Liver (tissue), 9 donors: ENCODE measurements around the gene ZMYND11. TPM values are rescaled to one million over a fixed set of nuclear protein-coding genes. Genes with fewer than 3 reads are reported as not detected.

Experiments
- DNase-seq: peaks from one replicate; pipeline ENCODE4 v3.0.0-alpha.2; 2017; ENCODE audit warnings: low spot score
- H3K27ac ChIP-seq, 2 donors: one replicate each; pipeline ENCODE4 v1.7.0; 2013; ENCODE audit warnings: inconsistent platforms in 2 of 2, low read length in 2 of 2, control low read depth in 1 of 2, low read depth in 1 of 2, mild to moderate bottlenecking in 1 of 2
- H3K27me3 ChIP-seq, 4 donors: one replicate each; pipeline versions ENCODE4 v1.6.1 to v1.7.0; 2013; ENCODE audit warnings: low read length in 3 of 4, inconsistent platforms in 1 of 4, mild to moderate bottlenecking in 1 of 4, moderate library complexity in 1 of 4; ENCODE audit not compliant: control insufficient read depth in 4 of 4, insufficient read depth in 4 of 4
- H3K36me3 ChIP-seq, 4 donors: one replicate each; pipeline versions ENCODE4 v1.6.1 to v1.7.0; 2013; ENCODE audit warnings: low read length in 3 of 4, mild to moderate bottlenecking in 3 of 4, low read depth in 1 of 4, moderate library complexity in 1 of 4; ENCODE audit not compliant: control insufficient read depth in 4 of 4, insufficient read depth in 3 of 4
- H3K4me1 ChIP-seq, 4 donors: one replicate each; pipeline versions ENCODE4 v1.6.1 to v1.7.0; 2013; ENCODE audit warnings: low read length in 3 of 4, mild to moderate bottlenecking in 3 of 4, moderate library complexity in 1 of 4; ENCODE audit not compliant: control insufficient read depth in 4 of 4, insufficient read depth in 4 of 4
- H3K4me3 ChIP-seq, 3 donors: one replicate each; pipeline versions ENCODE4 v1.6.1 to v1.7.0; 2013; ENCODE audit warnings: low read length in 3 of 3, control low read depth in 1 of 3, low read depth in 1 of 3, mild to moderate bottlenecking in 1 of 3
- H3K9ac ChIP-seq, 2 donors: one replicate each; pipeline ENCODE4 v1.7.0; 2013; ENCODE audit warnings: low read length in 2 of 2, mild to moderate bottlenecking in 2 of 2, moderate library complexity in 2 of 2, control low read depth in 1 of 2, low read depth in 1 of 2
- H3K9me3 ChIP-seq, 4 donors: one replicate each; pipeline versions ENCODE4 v1.6.1 to v1.7.0; 2013; ENCODE audit warnings: low read length in 3 of 4; ENCODE audit not compliant: control insufficient read depth in 4 of 4
- CTCF ChIP-seq: fragments of 150-350 bp; IDR thresholded peaks from 2 replicates; pipeline ENCODE4 v1.5.1; 2017; ENCODE audit warnings: improper control_type of control experiment, low read depth, low read length; ENCODE audit not compliant: missing input control
- FOXA1 ChIP-seq: IDR thresholded peaks from 2 replicates; pipeline ENCODE4 v1.6.1; 2016; ENCODE audit warnings: antibody characterized with exemption
- FOXA2 ChIP-seq: IDR thresholded peaks from 2 replicates; pipeline ENCODE4 v1.6.1; 2016; ENCODE audit warnings: antibody characterized with exemption
- GABPA ChIP-seq, 2 donors: IDR thresholded peaks in 1 of 2; conservative IDR thresholded peaks in 1 of 2; 2 replicates each; pipeline ENCODE4 v1.6.1; 2016; ENCODE audit warnings: antibody characterized with exemption in 2 of 2, mild to moderate bottlenecking in 1 of 2, moderate library complexity in 1 of 2
- HNF4A ChIP-seq, 2 donors: conservative IDR thresholded peaks; 2 replicates each; pipeline ENCODE4 v1.6.1; 2016; ENCODE audit warnings: antibody characterized with exemption in 2 of 2, mild to moderate bottlenecking in 2 of 2
- HNF4G ChIP-seq: IDR thresholded peaks from 2 replicates; pipeline ENCODE4 v1.6.1; 2016; ENCODE audit warnings: antibody characterized with exemption
- JUND ChIP-seq, 2 donors: IDR thresholded peaks; 2 replicates each; pipeline ENCODE4 v1.6.1; 2016; ENCODE audit warnings: antibody characterized with exemption in 2 of 2
- MAX ChIP-seq: IDR thresholded peaks from 2 replicates; pipeline ENCODE4 v1.6.1; 2016; ENCODE audit warnings: antibody characterized with exemption
- NR2F2 ChIP-seq: IDR thresholded peaks from 2 replicates; pipeline ENCODE4 v1.6.1; 2016; ENCODE audit warnings: antibody characterized with exemption
- RAD21 ChIP-seq, 2 donors: IDR thresholded peaks; 2 replicates each; pipeline ENCODE4 v1.6.1; 2016; ENCODE audit warnings: antibody characterized with exemption in 2 of 2, mild to moderate bottlenecking in 2 of 2
- REST ChIP-seq: IDR thresholded peaks from 2 replicates; pipeline ENCODE4 v1.6.1; 2016; ENCODE audit warnings: antibody characterized with exemption, mild to moderate bottlenecking
- TAF1 ChIP-seq: conservative IDR thresholded peaks from 2 replicates; pipeline ENCODE4 v1.6.1; 2016; ENCODE audit warnings: antibody characterized with exemption, mild to moderate bottlenecking
- YY1 ChIP-seq: IDR thresholded peaks from 2 replicates; pipeline ENCODE4 v1.6.1; 2016; ENCODE audit warnings: antibody characterized with exemption, mild to moderate bottlenecking
- ZBTB33 ChIP-seq: IDR thresholded peaks from 2 replicates; pipeline ENCODE4 v1.6.1; 2016; ENCODE audit warnings: antibody characterized with exemption
- WGBS: extraction: QIAGEN DNeasy Blood & Tissue Kit; methylation state at CpG from one replicate; pipeline ENCODE4 v1.1.7; 2013; 5-methylcytosine and 5-hydroxymethylcytosine counted together
- polyA plus RNA-seq, 2 donors: library from polyadenylated mRNA; stranded (reverse) in 1 of 2; unstranded in 1 of 2; fragments of 200-250 nt in 1 of 2; fragments of >200 nt in 1 of 2; fragmentation: Nextera tagmentation in 1 of 2; extraction: Ambion mirVana in 1 of 2; gene quantifications; one replicate each; pipeline versions ENCODE4 v1.2.1 to v1.2.3, GENCODE V29; 2013 to 2015
- total RNA-seq, 2 donors: library from RNA; depleted of rRNA; stranded (reverse); fragments of >200 nt; gene quantifications; one replicate each; pipeline ENCODE4 v1.2.3, GENCODE V29; 2014
- donor health status: healthy.
- donor health status: healthy.
- donor health status: healthy.
- donor health status: healthy.
- donor health status: healthy.

The ZMYND11 gene
- total and polyA plus RNA-seq, 4 donors = 13.2 to 34.3 (median 16.9) TPM

GRCh38 chr10:275680-276079 lies 140.4 kb downstream of the ZMYND11 start:
- H3K9ac ChIP-seq = no peak overlapping the region
- peaks cover 2 to 43% (median 22%) of the 10 kb centered on the region in 4 donors for H3K36me3 ChIP-seq
- no peaks in the 10 kb centered on the region for H3K9me3 ChIP-seq
- WGBS = 97% methylated on average over 18 of the region's 18 CpGs
- H3K4me3 ChIP-seq = no peak overlapping the region
- TF ChIP-seq ZBTB33 = no peak
- H3K27me3 ChIP-seq = no peaks in the 10 kb centered on the region
- no peak overlapping the region for H3K27ac ChIP-seq
- H3K4me1 ChIP-seq = no peaks in the 10 kb centered on the region
- no peak for DNase-seq

GRCh38 chr10:277963-278362 lies 142.7 kb downstream of the ZMYND11 start:
- TF ChIP-seq REST (no peak), FOXA1 (no peak), MAX (no peak), GABPA (IDR thresholded peaks at IDR 0.05 in 1 of 2, conservative IDR thresholded peaks at IDR 0.05 in 1 of 2) (no peak), TAF1 (no peak), YY1 (no peak), RAD21 (IDR thresholded peaks at IDR 0.05) (no peak), CTCF (no peak), FOXA2 (no peak)
- peaks cover 4 to 64% (median 32%) of the 10 kb centered on the region in 4 donors for H3K36me3 ChIP-seq
- H3K9ac ChIP-seq = no peak overlapping the region

GRCh38 chr10:278707-279106 lies 143.5 kb downstream of the ZMYND11 start:
- no peaks in the 10 kb centered on the region for H3K4me1 ChIP-seq
- H3K9ac ChIP-seq = no peak overlapping the region
- 95% methylated on average over 5 of the region's 5 CpGs for WGBS
- no peak for DNase-seq
- H3K27ac ChIP-seq = no peak overlapping the region
- no peaks in the 10 kb centered on the region for H3K27me3 ChIP-seq
- H3K4me3 ChIP-seq = no peak overlapping the region
- H3K36me3 ChIP-seq = peaks cover 4 to 71% (median 33%) of the 10 kb centered on the region in 4 donors
- no peaks in the 10 kb centered on the region for H3K9me3 ChIP-seq
- no peak for TF ChIP-seq FOXA1
- no peak for TF ChIP-seq CTCF
- no peak for TF ChIP-seq ZBTB33
- TF ChIP-seq HNF4A (conservative IDR thresholded peaks at IDR 0.05) = no peak
- TF ChIP-seq NR2F2 = no peak
- TF ChIP-seq MAX = no peak
- no peak for TF ChIP-seq YY1
- TF ChIP-seq RAD21 (IDR thresholded peaks at IDR 0.05) = no peak
- no peak for TF ChIP-seq HNF4G
- TF ChIP-seq TAF1 = no peak
- TF ChIP-seq JUND (IDR thresholded peaks at IDR 0.05) = no peak
- no peak for TF ChIP-seq FOXA2

More at GRCh38 chr10:277963-278362, 142.7 kb downstream of the ZMYND11 start:
- 97% methylated on average over 19 of the region's 19 CpGs for WGBS
- H3K27ac ChIP-seq = no peak overlapping the region
- H3K27me3 ChIP-seq = no peaks in the 10 kb centered on the region
- no peak overlapping the region for H3K4me3 ChIP-seq
- DNase-seq = no peak
- H3K4me1 ChIP-seq = no peaks in the 10 kb centered on the region
- no peaks in the 10 kb centered on the region for H3K9me3 ChIP-seq
